ENCODE results near the gene TUSC2. TPM values are rescaled to one million over a fixed set of nuclear protein-coding genes. Genes with fewer than 3 reads are reported as not detected.

TUSC2 gene
- total and polyA plus RNA-seq, 2 experiments from 2014 or later, result 30.0 to 45.6 TPM

DNA sequence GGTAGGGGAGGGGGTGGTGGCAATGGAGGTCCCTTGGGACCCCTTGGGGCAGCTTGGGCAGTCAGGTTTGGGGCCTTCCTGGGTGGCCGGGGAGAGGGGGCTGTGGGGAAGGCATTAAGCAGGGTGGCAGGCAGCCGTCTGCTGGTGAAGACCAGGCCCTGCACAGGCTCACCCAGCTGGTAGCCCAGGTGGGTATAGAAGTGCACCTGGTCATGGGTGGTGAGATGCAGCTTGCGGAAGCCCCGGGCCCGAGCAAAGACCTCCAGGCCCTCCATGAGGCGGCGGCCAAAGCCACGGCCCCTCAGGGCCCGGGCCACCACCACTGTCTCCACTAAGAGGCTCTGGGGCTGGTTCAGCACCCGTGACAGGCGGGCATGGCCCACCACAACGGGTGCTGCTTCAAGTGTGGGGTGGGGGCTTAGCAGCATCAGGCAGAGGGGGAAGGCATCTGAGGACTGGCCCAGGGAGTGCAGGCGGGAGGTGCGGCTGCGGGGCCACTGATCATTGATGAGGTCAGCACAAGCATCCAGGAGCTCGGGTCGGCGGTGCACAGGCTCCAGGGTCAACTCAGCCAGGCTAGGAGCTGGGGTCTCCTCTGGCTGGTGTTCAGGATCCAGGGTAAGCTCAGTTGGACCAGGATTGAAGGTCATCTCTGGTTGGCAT, 31.2 kb downstream of the TUSC2 start:
- Histone ChIP-seq H3K4me1 (ENCODE audit: insufficient read depth) (peaks cover 25% of the 10 kb centered on the region), H3K27ac (no peak overlapping the region), H4K20me1 (ENCODE audit: insufficient read depth, poor library complexity, severe bottlenecking) (no peaks in the 10 kb centered on the region), H2AFZ (no peak overlapping the region), H3K9me3 (ENCODE audit: low read depth) (no peaks in the 10 kb centered on the region), H3K4me3 (no peak overlapping the region), H3K27me3 (no peaks in the 10 kb centered on the region), H3K4me2 (no peak overlapping the region), H3K9me2 (replicated peaks; ENCODE audit: insufficient read depth) (no peaks in the 10 kb centered on the region), H3K36me3 (replicated peaks; ENCODE audit: insufficient read depth, low read depth) (no peaks in the 10 kb centered on the region), H3K79me2 (peaks cover 14% of the 10 kb centered on the region)
- TF ChIP-seq, protein P1, sequence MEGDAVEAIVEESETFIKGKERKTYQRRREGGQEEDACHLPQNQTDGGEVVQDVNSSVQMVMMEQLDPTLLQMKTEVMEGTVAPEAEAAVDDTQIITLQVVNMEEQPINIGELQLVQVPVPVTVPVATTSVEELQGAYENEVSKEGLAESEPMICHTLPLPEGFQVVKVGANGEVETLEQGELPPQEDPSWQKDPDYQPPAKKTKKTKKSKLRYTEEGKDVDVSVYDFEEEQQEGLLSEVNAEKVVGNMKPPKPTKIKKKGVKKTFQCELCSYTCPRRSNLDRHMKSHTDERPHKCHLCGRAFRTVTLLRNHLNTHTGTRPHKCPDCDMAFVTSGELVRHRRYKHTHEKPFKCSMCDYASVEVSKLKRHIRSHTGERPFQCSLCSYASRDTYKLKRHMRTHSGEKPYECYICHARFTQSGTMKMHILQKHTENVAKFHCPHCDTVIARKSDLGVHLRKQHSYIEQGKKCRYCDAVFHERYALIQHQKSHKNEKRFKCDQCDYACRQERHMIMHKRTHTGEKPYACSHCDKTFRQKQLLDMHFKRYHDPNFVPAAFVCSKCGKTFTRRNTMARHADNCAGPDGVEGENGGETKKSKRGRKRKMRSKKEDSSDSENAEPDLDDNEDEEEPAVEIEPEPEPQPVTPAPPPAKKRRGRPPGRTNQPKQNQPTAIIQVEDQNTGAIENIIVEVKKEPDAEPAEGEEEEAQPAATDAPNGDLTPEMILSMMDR (IDR thresholded peaks at IDR 0.05; ENCODE audit: poor library complexity), result no peak
- TF ChIP-seq EZH2 (IDR thresholded peaks at IDR 0.05; ENCODE audit: borderline replicate concordance) (no peak), EZH2phosphoT487 (IDR thresholded peaks at IDR 0.05; ENCODE audit: low read depth, severe bottlenecking, unreplicated experiment) (no peak)
- no peak for DNase-seq (ENCODE audit: low spot score)
- WGBS (ENCODE audit: low lambda C conversion rate, missing lambda C conversion rate), result 97% methylated on average over 18 of the region's 18 CpGs

DNA sequence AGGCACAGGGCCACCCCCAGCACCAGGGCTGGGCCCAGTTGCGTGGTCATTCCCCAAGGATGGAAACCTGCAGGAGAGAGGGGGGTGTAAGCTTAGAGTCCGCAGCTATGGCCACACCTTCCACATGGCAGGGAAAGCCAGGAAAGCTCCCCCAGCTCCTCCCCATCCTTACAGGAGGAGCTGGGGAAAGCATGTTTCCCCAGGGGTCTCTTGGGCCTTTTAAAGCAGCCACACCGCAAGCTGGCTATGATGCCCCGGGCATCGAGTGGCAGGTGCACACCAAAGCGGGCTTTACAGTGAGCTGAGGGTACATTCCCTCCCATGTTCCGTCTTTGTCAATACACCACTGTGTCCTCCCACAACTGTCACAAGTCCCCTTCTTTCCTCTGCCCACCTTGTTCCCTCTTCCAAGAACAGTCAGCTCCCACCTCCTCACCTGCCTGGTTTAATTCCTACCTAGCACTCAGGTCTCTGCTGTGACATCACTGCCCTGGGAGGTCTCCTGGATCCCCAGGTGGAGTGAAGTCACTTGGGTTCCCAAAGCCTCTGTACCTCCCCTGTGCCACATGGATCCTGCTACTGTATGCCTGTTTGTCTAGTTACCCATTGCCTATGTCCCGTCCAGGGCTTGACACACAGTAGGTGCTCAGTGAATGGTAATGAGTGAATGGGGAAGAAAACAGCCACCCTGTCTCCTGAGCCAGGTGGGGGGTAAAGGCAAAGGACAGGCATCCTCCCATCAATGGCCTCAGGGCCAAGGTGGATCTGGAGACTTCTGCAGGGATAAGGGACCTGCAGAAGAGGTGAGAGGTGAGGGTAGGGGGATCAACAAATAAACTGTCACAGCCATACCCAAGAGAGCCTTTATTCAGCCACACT, 32.2 kb downstream of the TUSC2 start:
- H2AFZ ChIP-seq, result no peak overlapping the region
- no peak overlapping the region for H3K4me2 ChIP-seq
- TF ChIP-seq EZH2 (IDR thresholded peaks at IDR 0.05; ENCODE audit: borderline replicate concordance) (no peak), EZH2phosphoT487 (IDR thresholded peaks at IDR 0.05; ENCODE audit: low read depth, severe bottlenecking, unreplicated experiment) (no peak)
- TF ChIP-seq, protein P1 (IDR thresholded peaks at IDR 0.05; ENCODE audit: poor library complexity), result no peak
- H3K36me3 ChIP-seq (replicated peaks; ENCODE audit: insufficient read depth, low read depth), result no peaks in the 10 kb centered on the region
- H3K27me3 ChIP-seq, result no peaks in the 10 kb centered on the region
- DNase-seq (ENCODE audit: low spot score), result no peak
- no peak overlapping the region for H3K4me3 ChIP-seq
- no peaks in the 10 kb centered on the region for H3K9me3 ChIP-seq (ENCODE audit: low read depth)
- peaks cover 33% of the 10 kb centered on the region for H3K4me1 ChIP-seq (ENCODE audit: insufficient read depth)
- no peaks in the 10 kb centered on the region for H3K9me2 ChIP-seq (replicated peaks; ENCODE audit: insufficient read depth)
- WGBS (ENCODE audit: low lambda C conversion rate, missing lambda C conversion rate), result 91% methylated on average over 8 of the region's 8 CpGs
- peaks cover 18% of the 10 kb centered on the region for H3K79me2 ChIP-seq
- H4K20me1 ChIP-seq (ENCODE audit: insufficient read depth, poor library complexity, severe bottlenecking), result no peaks in the 10 kb centered on the region
- no peak overlapping the region for H3K27ac ChIP-seq

DNA sequence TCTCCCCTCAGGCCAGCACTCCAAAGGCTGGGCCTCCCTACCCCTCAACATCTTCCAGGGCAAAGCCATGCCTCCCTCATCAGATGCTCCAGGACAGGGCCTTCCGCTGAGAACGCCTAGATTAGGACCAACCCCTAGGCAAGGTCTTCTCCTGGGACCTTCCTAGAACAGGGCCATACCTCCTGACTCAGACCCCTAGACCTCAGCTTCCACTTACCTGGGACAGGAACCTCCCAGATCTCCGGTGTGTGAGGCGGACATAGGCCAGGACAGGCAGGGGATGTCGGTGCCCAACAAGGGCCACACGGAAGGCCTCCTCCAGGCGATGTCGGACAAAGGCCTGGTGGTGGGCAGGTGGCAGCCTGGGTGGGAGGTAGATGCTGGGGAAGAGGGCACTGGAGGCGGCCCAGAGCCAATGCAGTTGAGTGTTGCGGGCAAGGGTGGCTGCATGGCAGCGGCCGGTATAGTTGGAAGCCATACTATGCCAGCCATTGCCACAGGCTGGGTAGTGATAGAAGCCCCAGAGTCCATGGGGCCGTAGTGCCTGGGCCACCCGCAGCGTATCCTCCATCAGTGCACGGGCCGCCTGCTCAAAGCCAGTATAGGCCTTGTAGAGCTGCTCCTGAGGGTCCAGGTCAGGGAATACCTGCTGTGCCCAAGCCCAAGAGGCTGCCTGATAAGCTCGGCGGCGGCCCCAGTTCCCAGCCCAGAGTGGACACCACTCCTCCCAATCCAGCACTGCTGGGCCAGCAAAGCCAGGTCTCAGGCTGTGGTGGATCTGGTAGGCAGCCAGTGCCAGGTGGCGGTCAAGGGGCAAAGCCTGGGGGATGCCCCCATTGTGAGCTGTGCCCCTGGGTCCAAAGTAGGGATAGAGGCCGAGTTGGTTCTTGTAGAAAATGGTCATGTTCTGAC, 33.3 kb downstream of the TUSC2 start:
- Histone ChIP-seq H3K27ac (no peak overlapping the region), H3K27me3 (no peaks in the 10 kb centered on the region), H3K4me3 (no peak overlapping the region), H3K36me3 (replicated peaks; ENCODE audit: insufficient read depth, low read depth) (no peaks in the 10 kb centered on the region), H3K4me2 (no peak overlapping the region), H2AFZ (no peak overlapping the region), H3K9me2 (replicated peaks; ENCODE audit: insufficient read depth) (no peaks in the 10 kb centered on the region), H3K79me2 (peaks cover 20% of the 10 kb centered on the region), H4K20me1 (ENCODE audit: insufficient read depth, poor library complexity, severe bottlenecking) (no peaks in the 10 kb centered on the region), H3K4me1 (ENCODE audit: insufficient read depth) (peaks cover 23% of the 10 kb centered on the region), H3K9me3 (ENCODE audit: low read depth) (no peaks in the 10 kb centered on the region)
- no peak for TF ChIP-seq EZH2phosphoT487 (IDR thresholded peaks at IDR 0.05; ENCODE audit: low read depth, severe bottlenecking, unreplicated experiment)
- TF ChIP-seq, protein P1 (IDR thresholded peaks at IDR 0.05; ENCODE audit: poor library complexity), result no peak
- no peak for TF ChIP-seq EZH2 (IDR thresholded peaks at IDR 0.05; ENCODE audit: borderline replicate concordance)
- DNase-seq (ENCODE audit: low spot score), result no peak
- WGBS (ENCODE audit: low lambda C conversion rate, missing lambda C conversion rate), result 96% methylated on average over 22 of the region's 22 CpGs

All from hepatocyte (in vitro differentiated cells).